8988T (cell line): ENCODE measurements around the gene AKAP12.
"Not testable (repeated sequence)": the region's sequence is repeated elsewhere in the genome, so short reads cannot be mapped to it uniquely, and the experiment has no call there.

Source experiments
- DNase-seq: peaks from one replicate; pipeline ENCODE4 v3.0.0; 2011

Gene AKAP12

GRCh38 chr6:151313066-151313491 lies 73.3 kb downstream of the AKAP12 start:
- DNase-seq = no peak

- DNase-seq = not testable (repeated sequence)
These were observed 75.9 kb downstream of the AKAP12 start for GRCh38 chr6:151315661-151316060.

- no peak for DNase-seq
These were observed 77.6 kb downstream of the AKAP12 start for GRCh38 chr6:151317103-151317994.

GRCh38 chr6:151317995-151318365 lies 78.2 kb downstream of the AKAP12 start:
- no peak for DNase-seq

- DNase-seq = no peak
These were observed 80.4 kb downstream of the AKAP12 start for GRCh38 chr6:151320140-151320539.

- no peak for DNase-seq
These were observed 81.7 kb downstream of the AKAP12 start for GRCh38 chr6:151321438-151321837.

GRCh38 chr6:151322570-151322969 lies 82.8 kb downstream of the AKAP12 start:
- no peak for DNase-seq

GRCh38 chr6:151323791-151324487 lies 84.2 kb downstream of the AKAP12 start:
- DNase-seq = no peak

- DNase-seq = no peak
These were observed 84.7 kb downstream of the AKAP12 start for GRCh38 chr6:151324488-151324825.

- no peak for DNase-seq
These were observed 85.6 kb downstream of the AKAP12 start for GRCh38 chr6:151325075-151326050.

GRCh38 chr6:151326116-151326825 lies 86.5 kb downstream of the AKAP12 start:
- DNase-seq = no peak

- DNase-seq = no peak
These were observed 87.3 kb downstream of the AKAP12 start for GRCh38 chr6:151327101-151327500.

- no peak for DNase-seq
These were observed 90.4 kb downstream of the AKAP12 start for GRCh38 chr6:151330130-151330696.

GRCh38 chr6:151335930-151336329 lies 96.2 kb downstream of the AKAP12 start:
- DNase-seq = no peak

- no peak for DNase-seq
These were observed 99.0 kb downstream of the AKAP12 start for GRCh38 chr6:151338651-151339200.

GRCh38 chr6:151339369-151339768 lies 99.6 kb downstream of the AKAP12 start:
- no peak for DNase-seq

- DNase-seq = no peak
These were observed 100.6 kb downstream of the AKAP12 start for GRCh38 chr6:151340219-151340978.

GRCh38 chr6:151341476-151342195 lies 101.9 kb downstream of the AKAP12 start:
- DNase-seq = no peak

GRCh38 chr6:151342750-151343149 lies 103.0 kb downstream of the AKAP12 start:
- DNase-seq = not testable (repeated sequence)

- no peak for DNase-seq
These were observed 110.0 kb downstream of the AKAP12 start for GRCh38 chr6:151349651-151350270.
